ENCODE measurements around the gene CST6.
"Not testable (repeated sequence)": the region's sequence is repeated elsewhere in the genome, so short reads cannot be mapped to it uniquely, and the experiment has no call there.

The CST6 gene

GRCh38 chr11:66015936-66016792, 4.4 kb downstream of the CST6 start:
- no peak for DNase-seq

GRCh38 chr11:66016793-66017177, 5.0 kb downstream of the CST6 start:
- DNase-seq: no peak

GRCh38 chr11:66017321-66017720, 5.5 kb downstream of the CST6 start:
- no peak for DNase-seq

GRCh38 chr11:66020212-66020611, 8.4 kb downstream of the CST6 start:
- DNase-seq: no peak

GRCh38 chr11:66020618-66021357, 9.0 kb downstream of the CST6 start:
- no peak for DNase-seq

- peak; percentile 68 for DNase-seq
Observed at GRCh38 chr11:66022401-66023185, 10.8 kb downstream of the CST6 start.

- not testable (repeated sequence) for DNase-seq
Observed at GRCh38 chr11:66023186-66023440, 11.3 kb downstream of the CST6 start.

GRCh38 chr11:66026017-66026529, 14.3 kb downstream of the CST6 start, which contains the start of gene CATSPER1:
Gene CATSPER1, minus strand, starts transcription at chr11:66026479. Its CDS starts 100 bp downstream, at chr11:66026379.
- DNase-seq: no peak

- no peak for DNase-seq
Observed at GRCh38 chr11:66032957-66033735, 21.3 kb downstream of the CST6 start.

GRCh38 chr11:66035653-66036333, 24.0 kb downstream of the CST6 start:
- no peak for DNase-seq

- DNase-seq: no peak
Observed at GRCh38 chr11:66036334-66036710, 24.5 kb downstream of the CST6 start.

GRCh38 chr11:66037327-66037726, 25.5 kb downstream of the CST6 start:
- DNase-seq: no peak

- DNase-seq: no peak
Observed at GRCh38 chr11:66039765-66040164, 28.0 kb downstream of the CST6 start.

- DNase-seq: no peak
Observed at GRCh38 chr11:66042227-66042995, 30.6 kb downstream of the CST6 start.

GRCh38 chr11:66042996-66043906, 31.4 kb downstream of the CST6 start:
- no peak for DNase-seq

GRCh38 chr11:66044757-66045156, 32.9 kb downstream of the CST6 start:
- no peak for DNase-seq

GRCh38 chr11:66045177-66045639, 33.4 kb downstream of the CST6 start:
- peak; percentile 88 for DNase-seq

GRCh38 chr11:66046901-66047300, 35.1 kb downstream of the CST6 start:
- no peak for DNase-seq

GRCh38 chr11:66047541-66048365, 35.9 kb downstream of the CST6 start:
- DNase-seq: no peak
